Measurements from ENCODE around the gene KLHL40. TPM values are rescaled to one million over a fixed set of nuclear protein-coding genes. Genes with fewer than 3 reads are reported as not detected.

KLHL40 gene
- total and polyA plus RNA-seq, 2 donors (not counting 3 experiments of a cell fraction or from before 2014, with no cell fraction given), result not detected

DNA sequence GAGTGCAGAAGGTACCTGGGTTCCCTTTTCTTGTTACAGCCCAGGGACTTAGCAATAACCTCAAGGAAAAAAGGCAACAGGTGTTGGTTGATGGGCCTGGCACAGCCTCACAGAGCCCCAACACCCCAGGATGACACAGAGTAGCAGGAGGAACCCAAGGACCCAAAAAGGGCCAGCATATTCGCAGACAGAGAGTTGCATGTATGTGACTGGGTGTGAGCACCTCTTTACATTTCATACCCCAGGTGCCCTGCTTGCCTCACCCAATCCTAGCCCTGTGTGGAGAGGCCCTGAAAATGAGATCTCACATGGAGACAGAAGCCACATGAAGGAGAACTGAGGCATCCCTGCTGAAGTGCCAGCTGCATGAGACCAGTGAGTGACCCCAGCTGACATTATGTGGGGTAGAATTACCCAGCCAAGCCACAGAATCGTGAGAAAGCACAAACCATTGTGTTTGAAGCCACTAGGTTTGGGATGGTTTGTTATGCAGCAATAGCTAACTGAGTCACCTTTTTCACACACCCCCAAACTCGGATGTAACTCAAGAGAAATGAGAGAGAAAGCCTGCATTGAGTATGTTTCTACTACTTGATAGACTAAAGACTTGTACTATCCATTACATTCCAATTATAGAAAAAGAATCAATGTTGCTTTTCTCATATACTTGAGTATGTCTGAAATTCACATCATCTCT is 43.5 kb downstream of the KLHL40 start:
- H3K4me2 ChIP-seq (ENCODE audit: insufficient read depth, low read length), result no peak overlapping the region
- DNase-seq (ENCODE audit: low read depth, low spot score), result no peak
- H3K27ac ChIP-seq (ENCODE audit: insufficient read depth, low read depth, low read length), result no peak overlapping the region
- TF ChIP-seq, protein P1, sequence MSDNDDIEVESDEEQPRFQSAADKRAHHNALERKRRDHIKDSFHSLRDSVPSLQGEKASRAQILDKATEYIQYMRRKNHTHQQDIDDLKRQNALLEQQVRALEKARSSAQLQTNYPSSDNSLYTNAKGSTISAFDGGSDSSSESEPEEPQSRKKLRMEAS (IDR thresholded peaks at IDR 0.05; ENCODE audit: insufficient read depth, insufficient read length), result no peak
- TF ChIP-seq POLR2A (IDR thresholded peaks at IDR 0.05; ENCODE audit: low read depth, low read length) (no peak), EZH2 (IDR thresholded peaks at IDR 0.05; ENCODE audit: borderline replicate concordance, low read depth, low read length, severe bottlenecking) (no peak), JUN (IDR thresholded peaks at IDR 0.05; ENCODE audit: borderline replicate concordance, insufficient read depth, insufficient read length, low read depth) (no peak), GATA2 (IDR thresholded peaks at IDR 0.05; ENCODE audit: insufficient read depth, insufficient read length, low read depth, low read length) (no peak), POLR2AphosphoS5 (IDR thresholded peaks at IDR 0.05; ENCODE audit: insufficient read depth, low read depth, low read length) (no peak), FOS (IDR thresholded peaks at IDR 0.05; ENCODE audit: borderline replicate concordance, insufficient read depth, low read length) (no peak), MYC (IDR thresholded peaks at IDR 0.05; ENCODE audit: low read depth, low read length) (no peak)
- TF ChIP-seq, protein P2, sequence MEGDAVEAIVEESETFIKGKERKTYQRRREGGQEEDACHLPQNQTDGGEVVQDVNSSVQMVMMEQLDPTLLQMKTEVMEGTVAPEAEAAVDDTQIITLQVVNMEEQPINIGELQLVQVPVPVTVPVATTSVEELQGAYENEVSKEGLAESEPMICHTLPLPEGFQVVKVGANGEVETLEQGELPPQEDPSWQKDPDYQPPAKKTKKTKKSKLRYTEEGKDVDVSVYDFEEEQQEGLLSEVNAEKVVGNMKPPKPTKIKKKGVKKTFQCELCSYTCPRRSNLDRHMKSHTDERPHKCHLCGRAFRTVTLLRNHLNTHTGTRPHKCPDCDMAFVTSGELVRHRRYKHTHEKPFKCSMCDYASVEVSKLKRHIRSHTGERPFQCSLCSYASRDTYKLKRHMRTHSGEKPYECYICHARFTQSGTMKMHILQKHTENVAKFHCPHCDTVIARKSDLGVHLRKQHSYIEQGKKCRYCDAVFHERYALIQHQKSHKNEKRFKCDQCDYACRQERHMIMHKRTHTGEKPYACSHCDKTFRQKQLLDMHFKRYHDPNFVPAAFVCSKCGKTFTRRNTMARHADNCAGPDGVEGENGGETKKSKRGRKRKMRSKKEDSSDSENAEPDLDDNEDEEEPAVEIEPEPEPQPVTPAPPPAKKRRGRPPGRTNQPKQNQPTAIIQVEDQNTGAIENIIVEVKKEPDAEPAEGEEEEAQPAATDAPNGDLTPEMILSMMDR (IDR thresholded peaks at IDR 0.05; ENCODE audit: extremely low read depth in 1 of 2, insufficient read depth in 1 of 2, low read depth in 1 of 2, low read length in 2 of 2), result no peak
- FAIRE-seq, result no peak
- no peak overlapping the region for H3K4me3 ChIP-seq (replicated peaks in 1 of 3; ENCODE audit: insufficient read depth in 1 of 3, low read depth in 1 of 3, low read length in 3 of 3)
- H3K36me3 ChIP-seq (ENCODE audit: control insufficient read depth in 2 of 2, extremely low read depth in 1 of 2, insufficient read depth in 2 of 2, low read length in 2 of 2), result no peaks in the 10 kb centered on the region
- no peaks in the 10 kb centered on the region for H3K9me3 ChIP-seq (replicated peaks; ENCODE audit: control insufficient read depth, insufficient read depth, low read length)
- ChIA-PET POLR2A (no interaction called here), CTCF (interaction anchor here (1.4 kb wide), 1 partner anchor 15 kb away, joined by 4 read pairs; no protein-coding TSS in a partner anchor)
- H3K9me1 ChIP-seq (replicated peaks; ENCODE audit: control insufficient read depth, extremely low read depth, insufficient read depth, low read length), result no peaks in the 10 kb centered on the region
- dilution Hi-C loops (cut with MboI; ENCODE audit: extremely low pct_ligation_motif_present, low sequenced_read_pairs) (no loop called here), intact Hi-C loops (cut with micrococcal nuclease) (no loop called here)
- H2AFZ ChIP-seq (ENCODE audit: low read depth, low read length), result no peak overlapping the region
- no peaks in the 10 kb centered on the region for H4K20me1 ChIP-seq (replicated peaks; ENCODE audit: control insufficient read depth, extremely low read depth, insufficient read depth, low read length)
- no TSS peak for BruUV-seq (replicated peaks)
- no peak overlapping the region for H3K9ac ChIP-seq (replicated peaks; ENCODE audit: extremely low read depth, insufficient read depth, low read length)
- no peaks in the 10 kb centered on the region for H3K79me2 ChIP-seq (ENCODE audit: control insufficient read depth, insufficient read depth, low read length)
- H3K27me3 ChIP-seq (ENCODE audit: control insufficient read depth in 2 of 2, insufficient read depth in 2 of 2, low read length in 2 of 2), result peaks cover 8 to 9% of the 10 kb centered on the region in 2 experiments
- H3K4me1 ChIP-seq (ENCODE audit: control insufficient read depth, extremely low read depth, insufficient read depth, low read length), result no peaks in the 10 kb centered on the region
